ENCODE results near the gene PARD6G. TPM values are rescaled to one million over a fixed set of nuclear protein-coding genes. Genes with fewer than 3 reads are reported as not detected.
"Not testable (repeated sequence)": the region's sequence is repeated elsewhere in the genome, so short reads cannot be mapped to it uniquely, and the experiment has no call there.

The PARD6G gene
- total RNA-seq, 1 experiment from 2014 or later, result 0.15 TPM

DNA sequence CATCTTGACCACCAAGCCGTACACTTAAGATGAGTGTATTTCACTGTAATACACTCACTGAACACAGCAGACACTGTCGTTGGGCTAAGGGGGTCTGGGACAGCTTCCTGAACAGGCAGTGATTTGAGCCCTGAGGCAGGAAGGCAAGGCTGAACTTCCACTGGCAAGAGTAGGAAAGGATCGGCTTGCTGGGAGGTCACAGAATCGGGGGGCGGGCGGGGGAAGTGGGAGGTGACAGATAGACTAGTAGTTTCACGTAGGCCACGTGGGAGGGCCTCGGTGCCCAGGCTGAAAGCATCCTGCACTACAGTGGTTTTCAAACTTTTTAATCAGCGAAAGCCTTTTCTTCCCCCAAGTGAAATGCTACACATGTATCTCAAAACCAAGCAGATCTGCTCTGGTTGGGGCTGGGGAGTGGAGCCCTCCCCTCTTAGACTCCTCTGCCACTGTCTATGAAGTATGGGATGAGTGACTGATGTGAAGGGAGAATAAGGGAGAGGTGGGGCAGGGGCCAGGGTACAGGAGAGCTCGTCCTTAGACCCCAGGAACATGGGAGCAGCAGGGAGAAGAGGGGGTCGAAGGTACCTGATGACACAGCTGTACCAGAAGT lies 8.6 kb downstream of the PARD6G start:
- intact Hi-C loops (cut with micrococcal nuclease; ENCODE audit: unreplicated experiment), result no loop called here
- Histone ChIP-seq H3K9me3 (ENCODE audit: insufficient read depth, low read depth) (no peaks in the 10 kb centered on the region), H2AFZ (no peak overlapping the region), H3K4me1 (replicated peaks; ENCODE audit: insufficient read depth) (no peaks in the 10 kb centered on the region), H3K9me2 (ENCODE audit: insufficient read depth) (no peaks in the 10 kb centered on the region), H3K4me3 (no peak overlapping the region), H3F3A (ENCODE audit: insufficient read depth, low read depth) (no peaks in the 10 kb centered on the region), H3K27ac (no peak overlapping the region), H3K27me3 (ENCODE audit: insufficient read depth, low read depth) (peaks cover 16% of the 10 kb centered on the region; the same call in 1 of the 2 replicates), H4K20me1 (ENCODE audit: insufficient read depth) (no peaks in the 10 kb centered on the region), H3K79me2 (ENCODE audit: low read depth) (no peaks in the 10 kb centered on the region), H3K36me3 (ENCODE audit: low read depth) (no peaks in the 10 kb centered on the region), H3K4me2 (no peak overlapping the region)
- ChIA-PET POLR2A (ENCODE audit: unreplicated experiment) (no interaction called here), CTCF (no interaction called here)
- no peak for DNase-seq
- no TSS peak for BruUV-seq (replicated peaks)
- TF ChIP-seq, protein P1, sequence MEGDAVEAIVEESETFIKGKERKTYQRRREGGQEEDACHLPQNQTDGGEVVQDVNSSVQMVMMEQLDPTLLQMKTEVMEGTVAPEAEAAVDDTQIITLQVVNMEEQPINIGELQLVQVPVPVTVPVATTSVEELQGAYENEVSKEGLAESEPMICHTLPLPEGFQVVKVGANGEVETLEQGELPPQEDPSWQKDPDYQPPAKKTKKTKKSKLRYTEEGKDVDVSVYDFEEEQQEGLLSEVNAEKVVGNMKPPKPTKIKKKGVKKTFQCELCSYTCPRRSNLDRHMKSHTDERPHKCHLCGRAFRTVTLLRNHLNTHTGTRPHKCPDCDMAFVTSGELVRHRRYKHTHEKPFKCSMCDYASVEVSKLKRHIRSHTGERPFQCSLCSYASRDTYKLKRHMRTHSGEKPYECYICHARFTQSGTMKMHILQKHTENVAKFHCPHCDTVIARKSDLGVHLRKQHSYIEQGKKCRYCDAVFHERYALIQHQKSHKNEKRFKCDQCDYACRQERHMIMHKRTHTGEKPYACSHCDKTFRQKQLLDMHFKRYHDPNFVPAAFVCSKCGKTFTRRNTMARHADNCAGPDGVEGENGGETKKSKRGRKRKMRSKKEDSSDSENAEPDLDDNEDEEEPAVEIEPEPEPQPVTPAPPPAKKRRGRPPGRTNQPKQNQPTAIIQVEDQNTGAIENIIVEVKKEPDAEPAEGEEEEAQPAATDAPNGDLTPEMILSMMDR (conservative IDR thresholded peaks at IDR 0.05), result no peak
- no peak for TF ChIP-seq EZH2 (IDR thresholded peaks at IDR 0.05; ENCODE audit: low read depth)

DNA sequence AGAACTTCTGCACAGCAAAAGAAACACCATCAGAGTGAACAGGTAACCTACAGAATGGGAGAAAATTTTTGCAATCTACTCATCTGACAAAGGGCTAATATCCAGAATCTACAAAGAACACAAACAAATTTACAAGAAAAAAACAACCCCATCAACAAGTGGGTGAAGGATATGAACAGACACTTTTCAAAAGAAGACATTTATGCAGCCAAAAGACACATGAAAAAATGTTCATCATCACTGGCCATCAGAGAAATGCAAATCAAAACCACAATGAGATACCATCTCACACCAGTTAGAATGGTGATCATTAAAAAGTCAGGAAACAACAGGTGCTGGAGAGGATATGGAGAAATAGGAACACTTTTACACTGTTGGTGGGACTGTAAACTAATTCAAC lies 9.8 kb downstream of the PARD6G start:
- H3K4me2 ChIP-seq; H3K4me1 ChIP-seq (replicated peaks; ENCODE audit: insufficient read depth); H3K79me2 ChIP-seq (ENCODE audit: low read depth); CTCF ChIA-PET; H3K9me2 ChIP-seq (ENCODE audit: insufficient read depth); H3K9me3 ChIP-seq (ENCODE audit: insufficient read depth, low read depth); BruUV-seq (replicated peaks); H4K20me1 ChIP-seq (ENCODE audit: insufficient read depth); H3F3A ChIP-seq (ENCODE audit: insufficient read depth, low read depth); intact Hi-C loops (cut with micrococcal nuclease; ENCODE audit: unreplicated experiment); H2AFZ ChIP-seq; DNase-seq; H3K27ac ChIP-seq; POLR2A ChIA-PET (ENCODE audit: unreplicated experiment); H3K4me3 ChIP-seq; H3K36me3 ChIP-seq (ENCODE audit: low read depth): not testable (repeated sequence)
- H3K27me3 ChIP-seq (ENCODE audit: insufficient read depth, low read depth), result peaks cover 16% of the 10 kb centered on the region; the same call in 1 of the 2 replicates

DNA sequence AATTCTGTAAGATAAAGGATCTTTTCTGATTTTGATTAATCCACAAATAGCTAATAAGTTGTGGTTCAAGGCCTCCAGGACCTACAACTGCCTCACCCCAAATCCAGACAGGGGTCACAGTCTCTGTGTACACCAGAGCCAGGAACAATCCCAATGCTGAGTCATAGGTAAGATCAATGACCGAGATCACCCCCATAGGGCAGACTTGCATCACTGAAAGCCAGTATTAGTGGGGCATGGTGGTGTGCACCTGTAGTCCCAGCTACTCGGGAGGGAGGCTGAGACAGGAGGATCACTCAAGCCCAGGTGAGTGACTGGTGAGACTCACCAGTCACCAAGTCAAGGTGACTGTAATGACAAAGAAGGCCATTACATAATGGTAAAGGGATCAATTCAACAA lies 12.9 kb downstream of the PARD6G start:
- intact Hi-C loops (cut with micrococcal nuclease; ENCODE audit: unreplicated experiment), result no loop called here
- TF ChIP-seq EZH2 (IDR thresholded peaks at IDR 0.05; ENCODE audit: low read depth), result no peak
- TF ChIP-seq, protein P1 (conservative IDR thresholded peaks at IDR 0.05), result no peak
- no TSS peak for BruUV-seq (replicated peaks)
- CTCF ChIA-PET, result no interaction called here
- no peaks in the 10 kb centered on the region for H4K20me1 ChIP-seq (ENCODE audit: insufficient read depth)
- no peak overlapping the region for H3K4me3 ChIP-seq
- H3K27me3 ChIP-seq (ENCODE audit: insufficient read depth, low read depth), result peaks cover 7% of the 10 kb centered on the region; the same call in 1 of the 2 replicates
- no peak overlapping the region for H3K4me2 ChIP-seq
- H3K9me3 ChIP-seq (ENCODE audit: insufficient read depth, low read depth), result no peaks in the 10 kb centered on the region
- H3K27ac ChIP-seq, result no peak overlapping the region
- H3K36me3 ChIP-seq (ENCODE audit: low read depth), result no peaks in the 10 kb centered on the region
- H3K4me1 ChIP-seq (replicated peaks; ENCODE audit: insufficient read depth), result no peaks in the 10 kb centered on the region
- H2AFZ ChIP-seq, result no peak overlapping the region
- H3K79me2 ChIP-seq (ENCODE audit: low read depth), result no peaks in the 10 kb centered on the region
- no peaks in the 10 kb centered on the region for H3K9me2 ChIP-seq (ENCODE audit: insufficient read depth)
- no peaks in the 10 kb centered on the region for H3F3A ChIP-seq (ENCODE audit: insufficient read depth, low read depth)
- no peak for DNase-seq
- POLR2A ChIA-PET (ENCODE audit: unreplicated experiment), result no interaction called here

DNA sequence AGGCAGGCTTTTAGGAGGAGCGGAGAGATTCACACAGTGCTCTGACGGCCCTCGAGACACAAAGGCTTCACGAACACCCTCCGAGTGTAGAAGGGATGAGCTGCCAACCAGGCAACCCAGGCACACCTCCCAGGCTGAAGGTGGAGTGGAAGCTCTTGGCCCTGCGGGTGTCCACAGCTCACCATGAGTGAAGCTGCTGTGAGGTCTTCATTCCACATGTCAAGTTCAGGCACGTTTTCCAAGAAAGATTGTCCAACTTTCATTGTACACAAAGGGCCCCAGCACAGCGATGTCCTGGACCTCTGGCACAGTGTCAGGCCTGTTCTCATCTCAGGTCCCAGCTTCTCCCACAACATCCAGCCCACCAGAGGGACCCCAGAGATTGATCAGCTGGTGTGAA lies 13.4 kb downstream of the PARD6G start:
- Histone ChIP-seq H3K4me1 (replicated peaks; ENCODE audit: insufficient read depth) (no peaks in the 10 kb centered on the region), H2AFZ (no peak overlapping the region), H3K27me3 (ENCODE audit: insufficient read depth, low read depth) (peaks cover 4% of the 10 kb centered on the region; the same call in 1 of the 2 replicates), H3K36me3 (ENCODE audit: low read depth) (no peaks in the 10 kb centered on the region), H3K4me3 (no peak overlapping the region), H3K9me3 (ENCODE audit: insufficient read depth, low read depth) (no peaks in the 10 kb centered on the region), H3K27ac (no peak overlapping the region), H3K79me2 (ENCODE audit: low read depth) (no peaks in the 10 kb centered on the region), H4K20me1 (ENCODE audit: insufficient read depth) (no peaks in the 10 kb centered on the region), H3K4me2 (no peak overlapping the region), H3K9me2 (ENCODE audit: insufficient read depth) (no peaks in the 10 kb centered on the region), H3F3A (ENCODE audit: insufficient read depth, low read depth) (no peaks in the 10 kb centered on the region)
- intact Hi-C loops (cut with micrococcal nuclease; ENCODE audit: unreplicated experiment), result no loop called here
- no TSS peak for BruUV-seq (replicated peaks)
- DNase-seq, result no peak
- ChIA-PET CTCF (no interaction called here), POLR2A (ENCODE audit: unreplicated experiment) (no interaction called here)
- TF ChIP-seq, protein P1 (conservative IDR thresholded peaks at IDR 0.05), result no peak
- TF ChIP-seq EZH2 (IDR thresholded peaks at IDR 0.05; ENCODE audit: low read depth), result no peak
